ENCODE measurements around the gene UPF1. TPM values are rescaled to one million over a fixed set of nuclear protein-coding genes. Genes with fewer than 3 reads are reported as not detected.

UPF1 gene
- total and polyA plus RNA-seq, 10 donors, result 31.2 to 161 (median 84.4) TPM

DNA sequence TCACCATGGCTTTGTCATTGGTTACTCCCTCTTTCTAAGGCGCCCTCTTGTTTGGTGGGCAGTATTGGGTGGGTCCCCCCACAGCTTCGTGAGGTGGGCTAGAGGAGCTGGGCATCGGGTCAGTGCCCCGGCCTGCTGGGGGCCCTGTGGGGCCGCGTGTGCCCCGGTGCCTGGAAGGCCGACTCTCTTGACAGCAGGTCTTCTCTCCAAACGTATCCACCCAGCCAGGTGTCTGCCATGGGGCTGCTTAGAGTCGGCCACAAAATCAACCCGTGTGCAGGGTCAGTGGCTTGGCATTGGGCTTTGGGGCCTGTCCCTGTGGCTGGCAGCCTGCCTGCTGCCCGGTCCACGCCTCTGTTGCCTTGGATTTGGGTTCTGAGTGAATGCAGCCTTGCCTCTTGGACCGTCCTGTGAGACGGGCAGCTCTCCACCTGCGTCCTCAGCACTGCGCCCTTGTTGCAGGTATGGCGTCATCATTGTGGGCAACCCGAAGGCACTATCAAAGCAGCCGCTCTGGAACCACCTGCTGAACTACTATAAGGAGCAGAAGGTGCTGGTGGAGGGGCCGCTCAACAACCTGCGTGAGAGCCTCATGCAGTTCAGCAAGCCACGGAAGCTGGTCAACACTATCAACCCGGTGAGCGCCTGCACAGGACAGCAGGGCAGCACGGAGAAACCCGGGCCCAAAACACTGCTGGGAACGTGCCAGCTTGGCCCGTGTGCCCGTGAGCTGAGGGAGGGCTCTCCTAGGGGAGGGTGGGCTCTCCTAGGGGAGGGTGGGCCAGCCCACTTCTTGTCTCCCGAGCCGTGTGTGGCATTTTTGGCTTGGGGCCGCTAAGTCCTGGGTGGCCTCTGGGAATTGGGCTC is 31.4 kb downstream of the UPF1 start:
- no peak for TF ChIP-seq POLR2AphosphoS5 (IDR thresholded peaks at IDR 0.05)
- peaks cover 0 to 54% (median 36%) of the 10 kb centered on the region in 6 donors for H3K4me1 ChIP-seq
- DNase-seq, result no peak
- H3K27me3 ChIP-seq (replicated peaks in 1 of 7), result no peaks in the 10 kb centered on the region
- peaks cover 16 to 100% (median 99%) of the 10 kb centered on the region in 6 donors for H3K36me3 ChIP-seq
- 92 to 97% (median 93%) methylated on average over 12 to 33 of the region's 33 CpGs for WGBS, 5 donors
- H3K27ac ChIP-seq, result no peak overlapping the region
- intact Hi-C loops (cut with DNase I; ENCODE audit: low total_unique reads), result no loop called here
- H3K4me3 ChIP-seq, result no peak overlapping the region
- no peaks in the 10 kb centered on the region for H3K9me3 ChIP-seq

GRCh38 chr19:18863843-18864362 is 32.1 kb downstream of the UPF1 start:
- intact Hi-C loops (cut with DNase I; ENCODE audit: low total_unique reads), result no loop called here
- TF ChIP-seq POLR2AphosphoS5 (IDR thresholded peaks at IDR 0.05) (no peak), POLR2A (IDR thresholded peaks at IDR 0.05) (no peak), CTCF (IDR thresholded peaks at IDR 0.05 in 8 of 11, conservative IDR thresholded peaks at IDR 0.05 in 3 of 11) (no peak)
- H3K36me3 ChIP-seq, result peaks cover 14 to 99% (median 95%) of the 10 kb centered on the region in 6 donors
- no peak overlapping the region for H3K4me3 ChIP-seq
- DNase-seq, result peak; percentile 71
- H3K27ac ChIP-seq, result no peak overlapping the region
- no peaks in the 10 kb centered on the region for H3K27me3 ChIP-seq (replicated peaks in 1 of 7)
- peaks cover 0 to 57% (median 36%) of the 10 kb centered on the region in 6 donors for H3K4me1 ChIP-seq
- H3K9me3 ChIP-seq, result no peaks in the 10 kb centered on the region
- WGBS, 5 donors, result 84 to 87% (median 85%) methylated on average over 13 to 16 of the region's 16 CpGs

- Histone ChIP-seq H3K27me3 (replicated peaks in 1 of 7) (peaks cover 0 to 13% (median 10%) of the 10 kb centered on the region in 7 donors), H3K36me3 (peaks cover 13 to 84% (median 81%) of the 10 kb centered on the region in 6 donors), H3K4me1 (peaks cover 9 to 58% (median 41%) of the 10 kb centered on the region in 6 donors), H3K27ac (no peak overlapping the region), H3K4me3 (no peak overlapping the region), H3K9me3 (no peaks in the 10 kb centered on the region)
- TF ChIP-seq POLR2AphosphoS5 (IDR thresholded peaks at IDR 0.05) (peak in 2 of 3 donors; percentile 4 to 43), CTCF (IDR thresholded peaks at IDR 0.05 in 8 of 11, conservative IDR thresholded peaks at IDR 0.05 in 3 of 11) (no peak)
- 87 to 98% (median 93%) methylated on average over 13 to 27 of the region's 27 CpGs for WGBS, 5 donors
- DNase-seq, result peak; percentile 72
- intact Hi-C loops (cut with DNase I; ENCODE audit: low total_unique reads), result no loop called here
Measured at GRCh38 chr19:18865106-18865972, 33.6 kb downstream of the UPF1 start.

GRCh38 chr19:18865973-18866799 is 34.4 kb downstream of the UPF1 start:
- DNase-seq, result peak; percentile 91
- peaks cover 10 to 57% (median 39%) of the 10 kb centered on the region in 6 donors for H3K4me1 ChIP-seq
- intact Hi-C loops (cut with DNase I; ENCODE audit: low total_unique reads), result no loop called here
- peaks cover 9 to 76% (median 73%) of the 10 kb centered on the region in 6 donors for H3K36me3 ChIP-seq
- peak; percentile 52 to 80 (median 63) for TF ChIP-seq POLR2AphosphoS5 (IDR thresholded peaks at IDR 0.05)
- TF ChIP-seq CTCF (IDR thresholded peaks at IDR 0.05 in 8 of 11, conservative IDR thresholded peaks at IDR 0.05 in 3 of 11), result peak; percentile 70 to 99 (median 97)
- no peak for TF ChIP-seq POLR2A (IDR thresholded peaks at IDR 0.05)
- peak overlapping the region in 2 of 8 donors; percentile 7 to 14 for H3K27ac ChIP-seq
- WGBS, 5 donors, result 30 to 49% (median 41%) methylated on average over 31 to 38 of the region's 38 CpGs
- H3K27me3 ChIP-seq (replicated peaks in 1 of 7), result peaks cover 0 to 22% (median 13%) of the 10 kb centered on the region in 7 donors
- H3K9me3 ChIP-seq, result no peaks in the 10 kb centered on the region
- H3K4me3 ChIP-seq, result peak overlapping the region in 2 of 8 donors; percentile 15 to 25

Data from spleen (tissue), 11 donors.